Stimulated activated CD4-positive, alpha-beta T cell treated with anti-CD3 and anti-CD28 coated beads, Interleukin-4, amount 100 ng/mL, for 4 hours (primary cell): ENCODE measurements around the gene EVA1B.

ENCODE experiments used
- DNase-seq, 2 experiments: peaks; one replicate each; pipeline ENCODE4 v3.0.0-alpha.2; 2020

Gene EVA1B

GRCh38 chr1:36274201-36274600 lies 49.2 kb downstream of the EVA1B start:
- DNase-seq: no peak

DNA sequence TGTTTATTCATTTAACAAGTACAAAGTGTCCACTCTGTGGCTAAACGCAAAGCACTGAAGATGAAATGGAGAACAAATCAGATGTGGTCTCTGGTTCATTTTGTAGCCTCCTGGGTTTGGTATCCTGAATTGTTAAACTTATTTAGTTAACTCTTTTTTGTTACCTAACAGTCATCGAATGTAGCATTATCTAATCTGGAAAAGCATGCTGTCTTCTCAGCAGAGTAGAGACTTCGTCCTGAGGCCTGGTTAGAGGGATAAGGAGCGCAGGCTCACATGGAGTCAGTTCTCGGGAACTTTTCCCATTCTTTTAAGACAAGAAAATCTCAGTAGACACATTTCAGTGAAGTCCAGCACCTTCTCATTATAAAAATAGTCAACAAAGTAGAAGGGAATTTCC lies 50.4 kb downstream of the EVA1B start:
- no peak for DNase-seq
